Lower leg skin (tissue), 4 donors: Measurements from ENCODE around the gene CEBPA. TPM values are rescaled to one million over a fixed set of nuclear protein-coding genes. Genes with fewer than 3 reads are reported as not detected.

ENCODE experiments used
- DNase-seq, 2 donors: peaks; one replicate each; pipeline ENCODE4 v3.0.0-alpha.2; 2019; ENCODE audit warnings: low spot score in 2 of 2
- H3K4me3 ChIP-seq: fragments of 200-600 bp; sonication (generic); 2 replicates; pipeline ENCODE4 v1.5.1; 2017; ENCODE audit warnings: mild to moderate bottlenecking, low read depth; ENCODE audit not compliant: poor library complexity, severe bottlenecking
- CTCF ChIP-seq, 3 donors: fragments of 450-650 bp; IDR thresholded peaks; one replicate each; pipeline ENCODE4 v1.5.1; 2016; ENCODE audit warnings: antibody characterized with exemption in 3 of 3, mild to moderate bottlenecking in 3 of 3, moderate library complexity in 2 of 3
- POLR2A ChIP-seq, 2 donors: fragments of 450-650 bp; IDR thresholded peaks; one replicate each; pipeline ENCODE4 v1.6.1; 2016 to 2017; ENCODE audit warnings: antibody characterized with exemption in 2 of 2, mild to moderate bottlenecking in 1 of 2, moderate library complexity in 1 of 2
- WGBS, 2 donors: methylation state at CpG; one replicate each; pipeline ENCODE4 v1.1.5; 2018; 5-methylcytosine and 5-hydroxymethylcytosine counted together
- intact Hi-C: fragments of 100-400 bp; cut with DNase I; formaldehyde crosslinking; loops from one replicate; pipeline ENCODE4 v1.15.0; 2023; ENCODE audit warnings: low total_unique reads
- total RNA-seq, 4 donors: library from RNA; depleted of rRNA; stranded (reverse); fragments of >200 nt; gene quantifications; one replicate each; pipeline ENCODE4 v1.1.0, GENCODE V29; 2016

CEBPA gene
- total RNA-seq, 4 donors from 2014 or later, result 228 to 297 (median 255) TPM

DNA sequence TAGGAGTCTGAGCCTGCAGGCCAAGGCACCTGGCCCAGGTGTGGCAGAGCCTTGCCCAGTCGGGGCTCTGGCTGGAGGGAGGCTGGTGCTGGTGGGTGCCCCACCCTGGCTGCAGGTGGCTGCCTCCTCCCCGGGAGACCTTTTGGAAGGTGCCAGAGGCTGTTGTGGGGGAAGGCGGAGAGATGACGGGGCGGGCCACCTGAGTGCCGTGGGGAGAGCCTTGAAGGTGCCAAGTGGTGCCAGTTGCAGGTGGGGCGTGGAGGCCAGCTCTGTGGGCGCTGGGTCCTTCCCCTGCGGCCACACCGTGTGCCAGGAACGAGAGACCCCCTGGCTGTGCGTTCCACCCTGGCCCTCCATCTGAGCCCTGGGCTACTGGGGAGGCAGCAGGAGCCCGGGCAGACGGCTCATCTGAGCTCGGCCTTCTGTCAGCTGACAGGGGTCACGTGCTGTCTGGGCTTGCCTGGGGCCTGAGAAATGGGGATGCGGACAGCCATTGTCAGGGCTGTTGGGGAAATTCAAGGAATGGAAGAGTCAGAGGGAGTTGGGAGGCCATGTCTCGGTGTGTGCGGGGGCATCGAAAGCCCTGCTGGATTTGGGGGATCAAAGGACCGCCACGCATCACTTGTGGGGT, 20.9 kb downstream of the CEBPA start:
- intact Hi-C loops, result no loop called here
- no peak for TF ChIP-seq CTCF (IDR thresholded peaks at IDR 0.05)
- TF ChIP-seq POLR2A (IDR thresholded peaks at IDR 0.05), result no peak
- 50 to 77% methylated on average over 13 to 19 of the region's 22 CpGs for WGBS, 2 donors
- no peak overlapping the region for H3K4me3 ChIP-seq
- no peak for DNase-seq

- DNase-seq, result no peak
- intact Hi-C loops, result no loop called here
- 80 to 81% methylated on average over 8 of the region's 8 CpGs for WGBS, 2 donors
Measured at GRCh38 chr19:33280351-33280921, 21.9 kb downstream of the CEBPA start.

GRCh38 chr19:33279430-33280350, 22.6 kb downstream of the CEBPA start:
- DNase-seq, result no peak
- TF ChIP-seq POLR2A (IDR thresholded peaks at IDR 0.05), result no peak
- TF ChIP-seq CTCF (IDR thresholded peaks at IDR 0.05), result no peak
- no peak overlapping the region for H3K4me3 ChIP-seq
- intact Hi-C loops, result no loop called here
- 93 to 97% methylated on average over 9 to 13 of the region's 17 CpGs for WGBS, 2 donors

More at GRCh38 chr19:33280351-33280921, 21.9 kb downstream of the CEBPA start:
- H3K4me3 ChIP-seq, result no peak overlapping the region
- no peak for TF ChIP-seq POLR2A (IDR thresholded peaks at IDR 0.05)
- TF ChIP-seq CTCF (IDR thresholded peaks at IDR 0.05), result no peak

- WGBS, 2 donors, result 72 to 89% methylated on average over 7 to 9 of the region's 9 CpGs
- intact Hi-C loops, result no loop called here
- no peak overlapping the region for H3K4me3 ChIP-seq
- DNase-seq, result no peak
- TF ChIP-seq CTCF (IDR thresholded peaks at IDR 0.05), result no peak
- no peak for TF ChIP-seq POLR2A (IDR thresholded peaks at IDR 0.05)
Measured at GRCh38 chr19:33278403-33279269, 23.7 kb downstream of the CEBPA start.

GRCh38 chr19:33278023-33278402, 24.3 kb downstream of the CEBPA start:
- 79 to 91% methylated on average over 4 of the region's 4 CpGs for WGBS, 2 donors
- H3K4me3 ChIP-seq, result no peak overlapping the region
- TF ChIP-seq POLR2A (IDR thresholded peaks at IDR 0.05) (no peak), CTCF (IDR thresholded peaks at IDR 0.05) (no peak)
- no peak for DNase-seq
- intact Hi-C loops, result no loop called here
